IMR-90 (cell line): Measurements from ENCODE around the gene CCDC181. TPM values are rescaled to one million over a fixed set of nuclear protein-coding genes. Genes with fewer than 3 reads are reported as not detected.

Experiments used
- ATAC-seq: fragments of 200-7000 bp; cut with Tn5 transposase; 2 replicates; pipeline ENCODE4 v1.9.1; 2020; ENCODE audit warnings: low read depth, mild to moderate bottlenecking, moderate library complexity
- BruUV-seq: library from RNA; stranded (reverse); fragments of 400-500 nt; replicated peaks from 2 replicates; lab custom pipeline; 2021; lab: Mats Ljungman, UMichigan
- CTCF ChIA-PET: fragments of 300-600 bp; formaldehyde crosslinking; extraction: SDS; loops from one replicate; lab custom pipeline; 2021; ENCODE audit warnings: antibody characterized with exemption; lab: Yijun Ruan, JAX
- POLR2A ChIA-PET: fragments of 300-600 bp; sonication (Branson Sonifier 250); formaldehyde crosslinking; loops from one replicate; lab custom pipeline; 2022; ENCODE audit warnings: antibody characterized with exemption; ENCODE audit not compliant: unreplicated experiment; lab: Charles Lee
- DNase-seq: peaks from one replicate; pipeline ENCODE4 v3.0.0; 2013
- H2AFZ ChIP-seq: replicated peaks from 2 replicates; pipeline ENCODE3; 2013; ENCODE audit warnings: low read length, mild to moderate bottlenecking; ENCODE audit not compliant: poor library complexity
- H2AK5ac ChIP-seq: 2 replicates; pipeline ENCODE4 v1.6.1; 2013; ENCODE audit warnings: low read depth, low read length, inconsistent platforms
- H2AK9ac ChIP-seq: replicated peaks from 2 replicates; pipeline ENCODE3; 2013; ENCODE audit warnings: mild to moderate bottlenecking, low read depth, low read length, moderate library complexity; ENCODE audit not compliant: poor library complexity
- H2BK120ac ChIP-seq: 2 replicates; pipeline ENCODE4 v1.6.1; 2013; ENCODE audit warnings: low read depth, low read length, inconsistent platforms
- H2BK15ac ChIP-seq: 3 replicates; pipeline ENCODE4 v1.6.1; 2013; ENCODE audit warnings: low read depth, low read length, inconsistent platforms
- H2BK20ac ChIP-seq: 2 replicates; pipeline ENCODE4 v1.6.1; 2013; ENCODE audit warnings: low read depth, mild to moderate bottlenecking, inconsistent platforms, low read length, moderate library complexity
- H2BK5ac ChIP-seq: 2 replicates; pipeline ENCODE4 v1.6.1; 2013; ENCODE audit warnings: mild to moderate bottlenecking, low read depth, low read length, inconsistent platforms; ENCODE audit not compliant: poor library complexity, severe bottlenecking
- H3K14ac ChIP-seq: replicated peaks from 2 replicates; pipeline ENCODE4 v1.6.1; 2013; ENCODE audit warnings: low read depth, low read length, inconsistent platforms
- H3K18ac ChIP-seq: 2 replicates; pipeline ENCODE4 v1.6.1; 2013; ENCODE audit warnings: low read depth, low read length, control low read depth
- H3K23ac ChIP-seq: 2 replicates; pipeline ENCODE4 v1.6.1; 2013; ENCODE audit warnings: low read depth, low read length, inconsistent platforms
- H3K27ac ChIP-seq: 2 replicates; pipeline ENCODE4 v1.5.1; 2013; ENCODE audit warnings: mild to moderate bottlenecking, control low read depth, low read length; ENCODE audit not compliant: insufficient read depth
- H3K27me3 ChIP-seq: 2 replicates; pipeline ENCODE4 v1.6.1; 2013; ENCODE audit warnings: low read length; ENCODE audit not compliant: control insufficient read depth, insufficient read depth
- H3K36me3 ChIP-seq: 2 replicates; pipeline ENCODE4 v1.6.1; 2013; ENCODE audit warnings: low read length, mixed read lengths; ENCODE audit not compliant: control insufficient read depth, insufficient read depth
- H3K4ac ChIP-seq: 2 replicates; pipeline ENCODE4 v1.6.1; 2013; ENCODE audit warnings: low read depth, low read length, inconsistent platforms
- H3K4me1 ChIP-seq: 2 replicates; pipeline ENCODE4 v1.6.1; 2013; ENCODE audit warnings: low read length, mixed read lengths; ENCODE audit not compliant: control insufficient read depth, insufficient read depth
- H3K4me2 ChIP-seq: 2 replicates; pipeline ENCODE4 v1.6.1; 2013; ENCODE audit warnings: low read depth, mild to moderate bottlenecking, control low read depth, low read length, moderate library complexity
- H3K4me3 ChIP-seq: 2 replicates; pipeline ENCODE4 v1.5.1; 2013; ENCODE audit warnings: low read depth, mild to moderate bottlenecking, control low read depth, low read length, moderate library complexity; ENCODE audit not compliant: insufficient read depth
- H3K56ac ChIP-seq: 2 replicates; pipeline ENCODE4 v1.6.1; 2013; ENCODE audit warnings: low read length, inconsistent platforms; ENCODE audit not compliant: insufficient read depth; ENCODE audit errors: extremely low read depth
- H3K79me1 ChIP-seq, 2 experiments: 2 replicates each; pipeline ENCODE4 v1.6.1; 2013; ENCODE audit warnings: low read length in 2 of 2, inconsistent platforms in 1 of 2, low read depth in 1 of 2
- H3K9ac ChIP-seq: 2 replicates; pipeline ENCODE4 v1.6.1; 2013; ENCODE audit warnings: low read depth, low read length, control low read depth
- H3K9me1 ChIP-seq: 2 replicates; pipeline ENCODE4 v1.6.1; 2013; ENCODE audit warnings: low read length, inconsistent platforms; ENCODE audit not compliant: insufficient read depth
- H3K9me3 ChIP-seq: 2 replicates; pipeline ENCODE4 v1.6.1; 2013; ENCODE audit warnings: low read length; ENCODE audit not compliant: control insufficient read depth, insufficient read depth
- H4K20me1 ChIP-seq: 2 replicates; pipeline ENCODE4 v1.6.1; 2013; ENCODE audit warnings: low read length, inconsistent platforms; ENCODE audit not compliant: insufficient read depth
- H4K5ac ChIP-seq: 2 replicates; pipeline ENCODE4 v1.6.1; 2013; ENCODE audit warnings: mild to moderate bottlenecking, low read depth, low read length, control low read depth
- H4K8ac ChIP-seq, 2 experiments: 2 replicates each; pipeline ENCODE4 v1.6.1; 2013; ENCODE audit warnings: low read depth in 2 of 2, low read length in 2 of 2, control low read depth in 1 of 2, inconsistent platforms in 1 of 2
- H4K91ac ChIP-seq: 2 replicates; pipeline ENCODE4 v1.6.1; 2013; ENCODE audit warnings: low read depth, low read length, inconsistent platforms; ENCODE audit not compliant: insufficient read depth
- BHLHE40 ChIP-seq: fragments of 150-350 bp; IDR thresholded peaks from 2 replicates; pipeline ENCODE4 v1.6.1; 2016; ENCODE audit warnings: mild to moderate bottlenecking, low read depth, low read length
- FOS ChIP-seq: fragments of 150-350 bp; IDR thresholded peaks from 2 replicates; pipeline ENCODE4 v1.6.1; 2016; ENCODE audit warnings: low read depth, low read length
- MXI1 ChIP-seq: IDR thresholded peaks from 2 replicates; pipeline ENCODE4 v1.6.1; 2012; ENCODE audit warnings: low read depth, mild to moderate bottlenecking, low read length, moderate library complexity, borderline replicate concordance
- NFE2L2 ChIP-seq: fragments of 150-350 bp; IDR thresholded peaks from 2 replicates; pipeline ENCODE4 v1.6.1; 2016; ENCODE audit warnings: low read depth, mild to moderate bottlenecking, low read length
- POLR2A ChIP-seq: IDR thresholded peaks from 2 replicates; pipeline ENCODE4 v1.6.1; 2012; ENCODE audit warnings: mild to moderate bottlenecking, low read depth, low read length
- RCOR1 ChIP-seq: IDR thresholded peaks from 2 replicates; pipeline ENCODE4 v1.6.1; 2012; ENCODE audit warnings: mild to moderate bottlenecking, low read length, improper control_type of control experiment; ENCODE audit not compliant: insufficient replicate concordance
- RFX5 ChIP-seq: IDR thresholded peaks from 2 replicates; pipeline ENCODE4 v1.8.0; 2012; ENCODE audit warnings: low read depth, mild to moderate bottlenecking, low read length, moderate library complexity
- whole genome bisulfite sequencing, 2 experiments: methylation state at CpG; one replicate each; pipeline versions ENCODE4 v1.1.5 to v1.1.7; 2013; ENCODE audit warnings: missing lambda C conversion rate in 2 of 2; ENCODE audit not compliant: insufficient read length in 1 of 2; ENCODE audit errors: extremely low coverage in 2 of 2; 5-methylcytosine and 5-hydroxymethylcytosine counted together
- dilution Hi-C: fragments of 300-500 bp; cut with HindIII; formaldehyde crosslinking; loops from one replicate; pipeline ENCODE4 v1.14.3; 2018; ENCODE audit warnings: low sequenced_read_pairs; ENCODE audit not compliant: unreplicated experiment
- in situ Hi-C: fragments of 300-500 bp; cut with MboI; formaldehyde crosslinking; loops from 3 replicates; pipeline ENCODE4 v1.14.3; 2019; ENCODE audit warnings: low sequenced_read_pairs, inconsistent platforms, mixed read lengths
- intact Hi-C: fragments of 100-400 bp; cut with micrococcal nuclease; formaldehyde crosslinking; loops from 2 replicates; pipeline ENCODE4 v1.10.0; 2022
- polyA plus RNA-seq, 3 experiments: library from polyadenylated mRNA; depleted of rRNA; stranded (reverse); fragments of >200 nt; gene quantifications; 2 replicates each; pipeline ENCODE4 v1.2.3, GENCODE V29; 2012; ENCODE audit warnings: low replicate concordance in 1 of 3
- total RNA-seq: library from RNA; depleted of rRNA; stranded (reverse); fragments of >200 nt; gene quantifications from 2 replicates; pipeline ENCODE4 v1.2.3, GENCODE V29; 2012

Gene CCDC181
- total and polyA plus RNA-seq, 2 of the 4 experiments (the other 2 are of a cell fraction) = 0.03 TPM; not detected in 1

DNA sequence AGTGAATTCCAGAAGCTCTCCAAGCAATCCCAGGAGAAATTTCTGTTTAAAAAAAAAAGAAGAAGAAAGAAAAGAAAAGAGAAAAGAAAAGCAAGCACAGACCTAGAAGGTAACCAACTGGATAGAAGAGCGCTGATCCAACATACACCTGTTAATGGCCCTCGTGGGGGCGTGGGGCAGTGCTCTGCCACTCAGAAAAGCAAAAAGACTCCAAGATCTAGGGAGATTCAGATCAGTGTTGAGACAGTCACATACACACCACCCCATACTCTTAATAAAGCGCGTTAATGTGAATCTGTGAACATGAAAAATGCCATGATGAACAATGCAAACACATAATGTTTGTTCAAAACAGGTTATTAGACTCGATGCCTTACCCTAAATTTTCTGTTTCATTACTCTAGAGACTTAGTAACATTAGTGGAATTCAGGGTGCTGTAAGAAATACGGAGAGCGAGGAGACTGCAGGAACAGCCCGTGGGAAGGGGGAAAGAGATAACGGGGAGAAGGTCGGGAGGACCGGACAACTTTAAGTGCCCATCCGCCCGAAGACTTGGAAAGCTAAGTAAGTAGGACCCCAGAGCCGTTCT is 60.1 kb downstream of the CCDC181 start:
- dilution Hi-C loops (no loop called here), in situ Hi-C loops (loop anchor here (5.0 to 25.0 kb wide), 2 partner anchors 250 to 1030 kb away; no protein-coding TSS in a partner anchor), intact Hi-C loops (loop anchor here (1.0 to 5.0 kb wide), 3 partner anchors 118 to 260 kb away; partner anchors contain the start of genes ATP1B1 and SLC19A2)
- peak overlapping the region; percentile 80 for H3K9ac ChIP-seq
- no peak overlapping the region for H4K91ac ChIP-seq
- peak overlapping the region; percentile 80 for H3K23ac ChIP-seq
- H4K5ac ChIP-seq = no peak overlapping the region
- H3K9me1 ChIP-seq = peaks cover 3% of the 10 kb centered on the region; the same call in 1 of the 2 replicates
- peaks cover 6% of the 10 kb centered on the region; the same call in 1 of the 2 replicates for H3K4me1 ChIP-seq
- H3K18ac ChIP-seq = no peak overlapping the region
- ATAC-seq (peak; percentile 28), DNase-seq (no peak)
- H3K4ac ChIP-seq = peak overlapping the region; percentile 44; the same call in 1 of the 2 replicates
- peak overlapping the region; percentile 90 for H3K4me2 ChIP-seq
- H2BK5ac ChIP-seq = no peak overlapping the region
- no peaks in the 10 kb centered on the region for H3K9me3 ChIP-seq
- WGBS, 2 experiments = no CpG with 5 or more reads among the region's 15 CpGs
- H3K56ac ChIP-seq = no peak overlapping the region
- no peaks in the 10 kb centered on the region for H4K20me1 ChIP-seq
- H3K4me3 ChIP-seq = peak overlapping the region; percentile 48
- ChIA-PET POLR2A (no interaction called here), CTCF (interaction anchor here (0.6 to 1.4 kb wide), 2 partner anchors 19 to 255 kb away, joined by 3 to 4 read pairs; no protein-coding TSS in a partner anchor)
- no peak overlapping the region for H2AK9ac ChIP-seq
- peaks cover 5% of the 10 kb centered on the region for H3K36me3 ChIP-seq
- H2AK5ac ChIP-seq = no peak overlapping the region
- peak overlapping the region; percentile 89 for H2AFZ ChIP-seq
- TSS peak; percentile 82 for BruUV-seq
- TF ChIP-seq RFX5 (no peak), NFE2L2 (no peak), POLR2A (no peak), BHLHE40 (no peak), MXI1 (no peak), FOS (0 out of 2 replicates have a peak, but pooled peaks have one; percentile 1), RCOR1 (no peak)
- peaks cover 24 to 41% of the 10 kb centered on the region in 2 experiments for H3K79me1 ChIP-seq
- H3K27me3 ChIP-seq = no peaks in the 10 kb centered on the region
- H4K8ac ChIP-seq = peak overlapping the region; percentile 4 to 82; a peak in 3 of 4 replicates
- no peak overlapping the region for H2BK20ac ChIP-seq
- H2BK120ac ChIP-seq = peak overlapping the region; percentile 57
- no peak overlapping the region for H2BK15ac ChIP-seq
- H3K14ac ChIP-seq = peak overlapping the region; percentile 65; the same call in 1 of the 2 replicates
- H3K27ac ChIP-seq = peak overlapping the region; percentile 38
